Ovary (tissue), 9 donors: ENCODE data around the gene DNAH9. TPM values are rescaled to one million over a fixed set of nuclear protein-coding genes. Genes with fewer than 3 reads are reported as not detected.

Source experiments
- DNase-seq, 5 donors: peaks; one replicate each; pipeline ENCODE4 v3.0.0-alpha.2; 2019 to 2020
- H3K27ac ChIP-seq, 2 donors: fragments of 200-600 bp; one replicate each; pipeline versions ENCODE4 v1.5.1 to v1.8.0; 2019 to 2022
- H3K27me3 ChIP-seq: fragments of 200-600 bp; one replicate; pipeline ENCODE4 v1.8.0; 2022
- H3K36me3 ChIP-seq: fragments of 200-600 bp; sonication (generic); one replicate; pipeline ENCODE4 v1.5.1; 2019
- H3K4me1 ChIP-seq: one replicate; pipeline ENCODE4 v1.8.1; 2013; ENCODE audit warnings: mild to moderate bottlenecking, moderate library complexity; ENCODE audit not compliant: insufficient read depth
- H3K4me3 ChIP-seq: fragments of 200-600 bp; sonication (generic); one replicate; pipeline ENCODE4 v1.5.1; 2017
- H3K9me3 ChIP-seq, 2 donors: fragments of 200-600 bp in 1 of 2; sonication (generic) in 1 of 2; one replicate each; pipeline versions ENCODE4 v1.5.1 to v1.8.1; 2013 to 2019; ENCODE audit warnings: mild to moderate bottlenecking in 1 of 2, moderate library complexity in 1 of 2
- EP300 ChIP-seq: sonication (generic); formaldehyde crosslinking; IDR thresholded peaks from one replicate; pipeline ENCODE4 v1.6.1; 2017; ENCODE audit warnings: antibody characterized with exemption
- POLR2A ChIP-seq: fragments of 450-650 bp; IDR thresholded peaks from one replicate; pipeline ENCODE4 v1.6.1; 2017; ENCODE audit warnings: antibody characterized with exemption, mild to moderate bottlenecking, moderate library complexity
- WGBS, 3 donors: extraction: QIAGEN DNeasy Blood & Tissue Kit in 1 of 3; methylation state at CpG; one replicate each; pipeline versions ENCODE4 v1.1.5 to v1.1.7; 2013 to 2017; 5-methylcytosine and 5-hydroxymethylcytosine counted together
- intact Hi-C, 4 donors: fragments of 100-400 bp; cut with DNase I; formaldehyde crosslinking; loops; one replicate each; pipeline versions ENCODE4 v1.11.0 to v1.15.1; 2022 to 2023
- polyA plus RNA-seq, 2 donors: library from polyadenylated mRNA; stranded (reverse); fragments of 200-250 nt in 1 of 2; fragments of 350-450 nt in 1 of 2; fragmentation: Illumina TruSeq in 1 of 2; extraction: RNeasy Lipid Tissue Mini Kit (QIAGEN cat#74804) in 1 of 2; gene quantifications; one replicate each; pipeline ENCODE4 v1.2.3, GENCODE V29; 2013 to 2014
- total RNA-seq, 7 donors: library from RNA; depleted of rRNA in 2 of 7; stranded (reverse); fragments of >200 nt in 2 of 7; fragmentation: NEBNext Ultra II Directional in 3 of 7; extraction: Animal tissue kit (Norgen Biotek cat#: 25700) in 3 of 7; gene quantifications; one replicate each; pipeline versions ENCODE4 v1.1.0 to v1.2.4, GENCODE V29; 2016 to 2023
- TF ChIP-seq, protein P1 (sequence below), 3 donors: fragments of 450-650 bp in 2 of 3; fragments of 200-600 bp in 1 of 3; IDR thresholded peaks; one replicate each; pipeline versions ENCODE4 v1.5.1 to v1.8.0; 2016 to 2022; ENCODE audit warnings: antibody characterized with exemption in 3 of 3, mild to moderate bottlenecking in 1 of 3
- donor health status: DM: no; HTN: no; CAD: no; lungs with moderate emphysema.
- donor health status: DM: no; HTN: no; CAD: no.
- donor health status: Bipolar disorder and iron deficiency.
- donor health status: DM: yes; HTN: yes; CAD: no.
- donor health status: DM: no; HTN: no; CAD: no.
- donor health status: DM: yes; HTN: yes; CAD: no.

The DNAH9 gene
- total and polyA plus RNA-seq, 9 donors: 1.4 to 43.7 (median 3.4) TPM

DNA sequence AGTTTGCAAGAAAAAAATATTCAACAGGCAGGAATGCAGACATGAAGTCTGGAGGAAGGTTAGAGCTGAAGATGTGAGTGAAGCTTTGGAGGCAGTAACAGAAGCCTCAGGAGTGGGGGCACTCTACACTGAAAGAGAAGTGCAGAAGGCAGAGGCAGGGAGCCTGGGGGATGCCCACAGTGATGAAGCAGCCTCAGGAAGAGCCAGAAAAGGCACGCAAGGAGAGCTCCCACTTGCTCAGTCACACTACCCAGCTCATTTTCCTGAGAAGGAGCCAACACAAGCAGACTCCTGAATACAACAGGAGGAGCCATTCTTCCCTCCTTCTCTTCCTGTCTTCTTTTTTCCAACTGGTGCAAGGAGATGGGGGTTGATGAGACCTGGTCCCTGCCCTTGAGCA, 45.1 kb upstream of the DNAH9 start:
- WGBS, 3 donors: 38 to 61% (median 52%) methylated on average over 1 of the region's 1 CpG
- TF ChIP-seq, protein P1, sequence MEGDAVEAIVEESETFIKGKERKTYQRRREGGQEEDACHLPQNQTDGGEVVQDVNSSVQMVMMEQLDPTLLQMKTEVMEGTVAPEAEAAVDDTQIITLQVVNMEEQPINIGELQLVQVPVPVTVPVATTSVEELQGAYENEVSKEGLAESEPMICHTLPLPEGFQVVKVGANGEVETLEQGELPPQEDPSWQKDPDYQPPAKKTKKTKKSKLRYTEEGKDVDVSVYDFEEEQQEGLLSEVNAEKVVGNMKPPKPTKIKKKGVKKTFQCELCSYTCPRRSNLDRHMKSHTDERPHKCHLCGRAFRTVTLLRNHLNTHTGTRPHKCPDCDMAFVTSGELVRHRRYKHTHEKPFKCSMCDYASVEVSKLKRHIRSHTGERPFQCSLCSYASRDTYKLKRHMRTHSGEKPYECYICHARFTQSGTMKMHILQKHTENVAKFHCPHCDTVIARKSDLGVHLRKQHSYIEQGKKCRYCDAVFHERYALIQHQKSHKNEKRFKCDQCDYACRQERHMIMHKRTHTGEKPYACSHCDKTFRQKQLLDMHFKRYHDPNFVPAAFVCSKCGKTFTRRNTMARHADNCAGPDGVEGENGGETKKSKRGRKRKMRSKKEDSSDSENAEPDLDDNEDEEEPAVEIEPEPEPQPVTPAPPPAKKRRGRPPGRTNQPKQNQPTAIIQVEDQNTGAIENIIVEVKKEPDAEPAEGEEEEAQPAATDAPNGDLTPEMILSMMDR (IDR thresholded peaks at IDR 0.05): no peak
- no peak for TF ChIP-seq EP300
- TF ChIP-seq POLR2A: no peak
- intact Hi-C loops: loop anchor here in 1 of 4 donors (10.0 kb wide), 1 partner anchor 102 kb away; no protein-coding TSS in a partner anchor

DNA sequence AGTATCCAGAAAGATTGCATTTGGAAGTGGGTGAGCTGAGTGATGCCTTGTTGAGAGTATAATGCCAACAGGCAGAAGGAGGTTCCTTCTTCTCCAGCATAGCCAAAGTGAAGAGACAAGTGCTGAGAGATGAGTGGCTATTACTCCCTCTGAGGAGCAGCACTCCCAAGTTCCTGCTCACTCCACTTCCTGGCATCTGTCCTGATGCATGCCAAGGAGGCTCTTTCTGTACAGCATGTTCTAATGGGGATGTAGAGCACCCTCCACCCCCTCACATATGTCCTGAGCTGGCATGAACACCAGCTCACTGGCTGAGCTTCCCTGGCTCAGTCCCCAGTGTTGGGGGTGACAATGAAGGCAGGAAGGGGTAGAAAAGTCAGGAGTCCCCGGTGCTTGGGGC, 44.2 kb upstream of the DNAH9 start:
- no peaks in the 10 kb centered on the region for H3K9me3 ChIP-seq
- H3K4me3 ChIP-seq: no peak overlapping the region
- H3K36me3 ChIP-seq: no peaks in the 10 kb centered on the region
- whole genome bisulfite sequencing, 3 donors: 87 to 90% (median 89%) methylated on average over 1 of the region's 1 CpG
- TF ChIP-seq, protein P1 (IDR thresholded peaks at IDR 0.05): no peak
- TF ChIP-seq POLR2A (no peak), EP300 (no peak)
- DNase-seq: no peak
- H3K4me1 ChIP-seq: no peaks in the 10 kb centered on the region
- H3K27me3 ChIP-seq: no peaks in the 10 kb centered on the region
- no peak overlapping the region for H3K27ac ChIP-seq
- intact Hi-C loops: loop anchor here in 1 of 4 donors (10.0 kb wide), 1 partner anchor 101 kb away; no protein-coding TSS in a partner anchor

More for the DNA sequence above, 45.1 kb upstream of the DNAH9 start:
- H3K4me3 ChIP-seq: no peak overlapping the region
- H3K27me3 ChIP-seq: no peaks in the 10 kb centered on the region
- no peaks in the 10 kb centered on the region for H3K9me3 ChIP-seq
- no peaks in the 10 kb centered on the region for H3K4me1 ChIP-seq
- H3K36me3 ChIP-seq: no peaks in the 10 kb centered on the region
- DNase-seq: no peak
- no peak overlapping the region for H3K27ac ChIP-seq

DNA sequence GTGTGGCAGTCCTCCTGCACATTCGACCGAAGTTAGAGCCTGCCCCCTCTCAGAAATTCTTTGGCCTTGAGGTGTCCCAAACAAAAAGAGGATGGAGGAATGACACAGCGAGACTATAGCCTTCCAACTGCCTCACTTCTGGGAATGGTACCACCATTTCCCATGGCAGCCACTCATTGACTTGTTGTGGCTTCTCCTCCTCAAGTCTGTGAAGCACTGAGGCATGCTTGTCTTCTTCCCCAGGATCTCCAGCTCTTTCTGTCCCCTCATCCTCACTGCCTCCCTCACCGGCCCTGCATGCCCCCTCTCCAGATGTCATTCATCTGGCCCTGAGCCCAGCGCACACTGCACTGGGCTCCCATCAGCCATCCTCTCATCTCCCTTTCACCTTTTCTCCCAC, 43.7 kb upstream of the DNAH9 start:
- Histone ChIP-seq H3K27ac (no peak overlapping the region), H3K4me3 (no peak overlapping the region), H3K27me3 (no peaks in the 10 kb centered on the region), H3K9me3 (no peaks in the 10 kb centered on the region), H3K4me1 (no peaks in the 10 kb centered on the region), H3K36me3 (no peaks in the 10 kb centered on the region)
- TF ChIP-seq EP300 (no peak), POLR2A (no peak)
- TF ChIP-seq, protein P1 (IDR thresholded peaks at IDR 0.05): no peak
- WGBS, 3 donors: 73 to 87% (median 82%) methylated on average over 5 of the region's 5 CpGs
- intact Hi-C loops: loop anchor here in 1 of 4 donors (10.0 kb wide), 1 partner anchor 100 kb away; no protein-coding TSS in a partner anchor
- no peak for DNase-seq

DNA sequence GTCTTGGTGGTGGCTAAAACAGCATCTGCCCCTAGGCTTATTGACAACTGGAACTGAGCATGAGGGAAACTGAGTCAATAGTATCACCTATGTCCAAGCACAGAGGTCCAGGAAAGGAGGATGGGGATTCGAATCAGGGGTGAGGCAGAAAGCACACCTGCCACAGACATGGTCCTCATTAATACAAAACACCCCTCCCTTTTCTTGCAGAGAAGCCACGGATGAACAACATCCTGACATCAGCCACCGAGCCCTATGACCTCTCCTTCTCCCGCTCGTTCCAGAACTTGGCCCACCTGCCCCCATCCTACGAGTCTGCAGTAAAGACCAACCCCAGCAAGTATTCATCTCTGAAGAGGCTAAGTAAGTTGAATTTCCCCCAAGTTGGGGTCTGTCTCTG, 42.7 kb upstream of the DNAH9 start:
- WGBS, 3 donors: 82 to 88% (median 88%) methylated on average over 6 of the region's 6 CpGs
- H3K27me3 ChIP-seq: no peaks in the 10 kb centered on the region
- DNase-seq: no peak
- no peaks in the 10 kb centered on the region for H3K36me3 ChIP-seq
- H3K27ac ChIP-seq: no peak overlapping the region
- intact Hi-C loops: loop anchor here in 1 of 4 donors (10.0 kb wide), 1 partner anchor 99 kb away; no protein-coding TSS in a partner anchor
- no peaks in the 10 kb centered on the region for H3K9me3 ChIP-seq
- H3K4me1 ChIP-seq: no peaks in the 10 kb centered on the region
- no peak overlapping the region for H3K4me3 ChIP-seq
- TF ChIP-seq, protein P1 (IDR thresholded peaks at IDR 0.05): no peak
- TF ChIP-seq EP300: no peak
- TF ChIP-seq POLR2A: no peak
